Aorta (tissue), 5 donors: ENCODE results near the gene ELMO2. TPM values are rescaled to one million over a fixed set of nuclear protein-coding genes. Genes with fewer than 3 reads are reported as not detected.
A peak's percentile ranks its signal among the peaks of the same experiment; 100 is the strongest.

Experiments
- ATAC-seq: fragments of 200-7000 bp; cut with Tn5 transposase; one replicate; pipeline ENCODE4 v1.9.1; 2022; ENCODE audit warnings: moderate library complexity; ENCODE audit not compliant: low FRiP score
- DNase-seq, 2 donors: peaks; one replicate each; pipeline ENCODE4 v3.0.0-alpha.2; 2020
- H3K27ac ChIP-seq, 2 donors: one replicate each; pipeline ENCODE4 v1.5.1; 2013; ENCODE audit warnings: low read length in 2 of 2, mild to moderate bottlenecking in 2 of 2, moderate library complexity in 2 of 2, control low read depth in 1 of 2, inconsistent platforms in 1 of 2, low read depth in 1 of 2
- H3K27me3 ChIP-seq, 2 donors: one replicate each; pipeline ENCODE4 v1.6.1; 2013; ENCODE audit warnings: control low read depth in 1 of 2, low read length in 1 of 2, mild to moderate bottlenecking in 1 of 2, moderate library complexity in 1 of 2; ENCODE audit not compliant: insufficient read depth in 2 of 2, control insufficient read depth in 1 of 2
- H3K36me3 ChIP-seq, 2 donors: one replicate each; pipeline ENCODE4 v1.6.1; 2013; ENCODE audit warnings: control low read depth in 1 of 2, low read length in 1 of 2, mild to moderate bottlenecking in 1 of 2; ENCODE audit not compliant: insufficient read depth in 2 of 2, control insufficient read depth in 1 of 2
- H3K4me1 ChIP-seq, 2 donors: one replicate each; pipeline ENCODE4 v1.6.1; 2013; ENCODE audit warnings: low read length in 2 of 2, control low read depth in 1 of 2, mild to moderate bottlenecking in 1 of 2, moderate library complexity in 1 of 2; ENCODE audit not compliant: insufficient read depth in 2 of 2, control insufficient read depth in 1 of 2
- H3K4me3 ChIP-seq, 2 donors: one replicate each; pipeline ENCODE4 v1.5.1; 2013; ENCODE audit warnings: low read length in 2 of 2, control low read depth in 1 of 2, mild to moderate bottlenecking in 1 of 2
- H3K9me3 ChIP-seq: one replicate; pipeline ENCODE4 v1.6.1; 2013; ENCODE audit warnings: mild to moderate bottlenecking, low read length; ENCODE audit not compliant: control insufficient read depth
- WGBS, 2 donors: extraction: QIAGEN DNeasy Blood & Tissue Kit; methylation state at CpG; one replicate each; pipeline ENCODE4 v1.1.7; 2013; 5-methylcytosine and 5-hydroxymethylcytosine counted together
- intact Hi-C, 2 donors: fragments of 100-400 bp; cut with DNase I; formaldehyde crosslinking; loops; one replicate each; pipeline versions ENCODE4 v1.14.2 to v1.15.0; 2022
- polyA plus RNA-seq, 2 donors: library from polyadenylated mRNA; stranded (reverse); fragments of 200-250 nt; gene quantifications; one replicate each; pipeline ENCODE4 v1.2.3, GENCODE V29; 2013
- total RNA-seq, 2 donors: library from RNA; stranded (reverse); fragmentation: NEBNext Ultra II Directional; extraction: Animal tissue kit (Norgen Biotek cat#: 25700); gene quantifications; one replicate each; pipeline ENCODE4 v1.2.1, GENCODE V29; 2021
- donor health status: healthy with polysubstance abuse.
- donor health status: Bipolar disorder and iron deficiency.
- donor health status: DM: no; HTN: no; CAD: no.
- donor health status: DM: no; HTN: no; CAD: no.
- donor health status: DM: yes; HTN: yes; CAD: no.

ELMO2 gene
- total and polyA plus RNA-seq, 4 donors: 19.3 to 51.6 (median 35.8) TPM

GRCh38 chr20:46414608-46415007, 8.2 kb upstream of the ELMO2 start:
- 84 to 85% methylated on average over 5 of the region's 5 CpGs for WGBS, 2 donors
- Histone ChIP-seq H3K36me3 (no peaks in the 10 kb centered on the region), H3K4me1 (no peaks in the 10 kb centered on the region), H3K27me3 (no peaks in the 10 kb centered on the region), H3K4me3 (no peak overlapping the region), H3K9me3 (peaks cover 3% of the 10 kb centered on the region), H3K27ac (no peak overlapping the region)
- no peak for DNase-seq
- ATAC-seq: no peak
- intact Hi-C loops: no loop called here

GRCh38 chr20:46411637-46412036, 5.2 kb upstream of the ELMO2 start:
- Histone ChIP-seq H3K9me3 (no peaks in the 10 kb centered on the region), H3K36me3 (no peaks in the 10 kb centered on the region), H3K4me3 (no peak overlapping the region), H3K27me3 (no peaks in the 10 kb centered on the region), H3K27ac (no peak overlapping the region), H3K4me1 (no peaks in the 10 kb centered on the region)
- no peak for DNase-seq
- ATAC-seq: no peak
- 81 to 84% methylated on average over 3 of the region's 3 CpGs for WGBS, 2 donors
- intact Hi-C loops: no loop called here

DNA sequence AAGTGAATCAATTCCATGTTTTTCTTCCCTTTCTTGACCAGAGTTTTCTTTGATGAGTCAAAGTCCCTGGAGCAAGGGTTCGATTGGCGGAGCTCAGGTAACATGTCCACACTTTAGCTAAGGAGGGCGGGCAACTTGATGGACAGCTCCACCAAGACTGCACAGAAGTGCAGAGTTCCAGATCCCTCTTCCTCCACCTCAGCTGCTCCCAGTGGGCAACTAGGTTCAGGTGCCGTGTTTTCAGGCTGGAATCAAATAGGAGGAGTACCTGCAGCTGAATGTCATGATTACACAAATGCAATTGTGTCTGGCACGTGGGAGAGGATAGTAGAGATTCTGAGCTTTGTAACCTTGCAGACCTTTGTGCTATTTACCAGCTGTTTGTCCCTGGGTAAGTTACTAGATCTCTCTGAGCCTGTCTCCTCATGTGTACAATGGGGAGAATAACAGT, 1.9 kb upstream of the ELMO2 start:
- H3K27ac ChIP-seq: no peak overlapping the region
- H3K9me3 ChIP-seq: no peaks in the 10 kb centered on the region
- intact Hi-C loops: no loop called here
- no peaks in the 10 kb centered on the region for H3K27me3 ChIP-seq
- no peak overlapping the region for H3K4me3 ChIP-seq
- 84% methylated on average over 5 of the region's 5 CpGs for WGBS, 2 donors
- no peak for ATAC-seq
- no peaks in the 10 kb centered on the region for H3K4me1 ChIP-seq
- DNase-seq: no peak
- H3K36me3 ChIP-seq: no peaks in the 10 kb centered on the region

DNA sequence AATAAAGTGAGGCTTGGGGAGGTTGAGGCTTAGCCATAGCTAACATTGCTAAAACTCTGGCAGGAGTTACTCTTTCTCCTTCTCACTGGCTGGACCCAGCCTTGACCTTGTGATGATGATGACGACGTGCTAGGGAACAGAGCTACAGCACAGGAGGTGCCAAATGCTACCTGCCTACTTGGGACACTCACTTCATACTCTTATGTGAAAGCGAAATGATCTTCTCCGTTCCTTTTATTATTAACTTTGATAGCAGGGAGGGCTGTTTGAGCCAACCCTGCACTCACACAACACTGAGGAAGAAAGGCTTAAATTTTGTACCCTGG, 1.2 kb upstream of the ELMO2 start:
- DNase-seq: no peak
- H3K4me1 ChIP-seq: no peaks in the 10 kb centered on the region

GRCh38 chr20:46406986-46407670, 713 bp upstream of the ELMO2 start:
- peak; percentile 74 to 87 for DNase-seq
- 10 to 12% methylated on average over 26 of the region's 26 CpGs for WGBS, 2 donors
- no peaks in the 10 kb centered on the region for H3K4me1 ChIP-seq
- peak overlapping the region; percentile 30 for H3K4me3 ChIP-seq
- H3K27ac ChIP-seq: peak overlapping the region; percentile 6 to 50
- peak; percentile 58 for ATAC-seq
- no peaks in the 10 kb centered on the region for H3K27me3 ChIP-seq
- intact Hi-C loops: loop anchor here in 1 of 2 donors (2.0 kb wide), 2 partner anchors 42 to 318 kb away; partner anchors contain the start of gene NCOA5
- no peaks in the 10 kb centered on the region for H3K36me3 ChIP-seq
- no peaks in the 10 kb centered on the region for H3K9me3 ChIP-seq

More for the DNA sequence above, 1.2 kb upstream of the ELMO2 start:
- Histone ChIP-seq H3K9me3 (no peaks in the 10 kb centered on the region), H3K27ac (no peak overlapping the region), H3K36me3 (no peaks in the 10 kb centered on the region), H3K27me3 (no peaks in the 10 kb centered on the region), H3K4me3 (no peak overlapping the region)
- 63% methylated on average over 4 of the region's 4 CpGs for WGBS, 2 donors
- ATAC-seq: no peak
- intact Hi-C loops: loop anchor here in 1 of 2 donors (2.0 kb wide), 2 partner anchors 43 to 319 kb away; partner anchors contain the start of gene NCOA5

DNA sequence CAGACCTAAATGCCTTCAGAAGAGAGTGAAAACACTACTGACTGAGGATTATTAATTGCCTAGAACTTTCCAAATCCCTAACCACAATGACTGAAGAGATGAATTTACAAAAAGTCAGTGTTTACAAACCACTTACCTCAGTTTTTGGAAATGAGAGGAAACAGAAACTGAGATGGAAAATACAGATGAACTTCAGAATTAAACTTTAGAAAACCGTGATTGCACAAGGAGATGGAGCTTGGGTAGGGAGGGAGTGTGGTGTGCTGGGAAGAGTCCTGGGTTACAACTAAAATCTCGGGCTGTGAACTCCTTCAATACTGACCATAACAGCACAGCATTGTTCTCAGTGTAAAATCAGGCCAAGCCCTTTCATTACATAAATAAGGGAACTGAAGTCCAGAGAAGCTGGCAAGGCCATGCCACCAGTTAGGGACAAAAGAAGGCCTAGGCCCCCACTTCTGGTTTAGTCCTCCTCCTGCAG, 4.0 kb downstream of the ELMO2 start:
- Histone ChIP-seq H3K36me3 (peaks cover 0 to 3% of the 10 kb centered on the region in 2 donors), H3K4me3 (no peak overlapping the region), H3K4me1 (peaks cover 3 to 8% of the 10 kb centered on the region in 2 donors), H3K9me3 (no peaks in the 10 kb centered on the region), H3K27me3 (no peaks in the 10 kb centered on the region), H3K27ac (peak overlapping the region in 1 of 2 donors; percentile 63)
- WGBS, 2 donors: 27 to 29% methylated on average over 2 of the region's 2 CpGs
- intact Hi-C loops: no loop called here
- DNase-seq: no peak
- no peak for ATAC-seq

DNA sequence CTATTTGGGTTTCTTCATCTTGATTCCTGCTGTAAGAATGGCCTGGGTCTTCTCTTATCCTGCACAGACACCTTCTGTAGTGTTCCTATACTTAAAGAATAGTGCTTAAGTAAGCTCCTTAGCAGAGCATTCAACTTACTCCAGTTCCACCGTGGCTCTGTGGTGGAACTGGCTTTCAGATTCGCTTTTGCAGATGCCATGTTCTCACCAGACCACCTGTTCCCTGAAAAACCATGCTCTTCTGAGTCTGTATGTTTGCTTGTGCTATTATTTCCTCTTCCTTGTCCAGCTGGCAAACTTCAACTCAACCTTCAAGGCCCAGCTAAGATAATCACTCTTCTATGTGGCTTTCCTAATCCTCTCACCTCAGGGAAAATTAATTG, 4.9 kb downstream of the ELMO2 start:
- DNase-seq: no peak
- Histone ChIP-seq H3K4me1 (peaks cover 3 to 8% of the 10 kb centered on the region in 2 donors), H3K4me3 (no peak overlapping the region), H3K9me3 (no peaks in the 10 kb centered on the region), H3K36me3 (peaks cover 0 to 3% of the 10 kb centered on the region in 2 donors), H3K27ac (peak overlapping the region; percentile 81 to 89), H3K27me3 (no peaks in the 10 kb centered on the region)
- WGBS, 2 donors: 64 to 73% methylated on average over 2 of the region's 2 CpGs
- ATAC-seq: no peak
- intact Hi-C loops: no loop called here

DNA sequence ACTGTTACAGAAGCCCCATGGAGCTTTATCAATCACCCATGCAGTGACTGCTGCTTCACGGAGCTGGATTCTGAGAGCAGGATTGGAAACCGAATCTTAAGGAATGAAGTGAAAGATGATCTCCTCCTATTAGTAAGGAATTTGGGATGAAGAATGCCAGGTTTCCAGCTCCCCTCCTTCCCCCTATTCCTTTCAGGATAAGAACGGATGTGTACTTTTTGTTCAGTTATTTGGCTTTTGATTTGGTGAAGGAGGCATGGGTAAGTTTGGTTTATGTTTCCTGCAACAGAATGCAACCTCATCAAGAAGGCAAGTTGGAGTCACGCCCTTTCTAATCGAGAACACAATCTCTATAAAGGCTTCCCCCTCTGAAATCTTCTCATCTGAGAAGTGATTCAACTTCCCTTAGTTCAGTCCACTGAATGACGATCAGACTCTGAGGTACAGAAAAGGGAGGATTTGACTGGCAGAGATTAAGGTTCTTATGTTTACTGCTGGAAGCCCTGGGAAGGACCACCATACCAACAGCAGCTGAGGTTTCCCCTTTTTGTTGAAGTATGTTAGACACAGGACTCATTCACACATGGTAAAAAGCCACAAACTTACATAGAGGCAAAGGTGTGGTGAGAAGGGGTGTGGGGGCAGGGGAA, 5.5 kb downstream of the ELMO2 start:
- WGBS, 2 donors: 5 to 8% methylated on average over 6 of the region's 6 CpGs
- no peaks in the 10 kb centered on the region for H3K9me3 ChIP-seq
- peaks cover 0 to 3% of the 10 kb centered on the region in 2 donors for H3K36me3 ChIP-seq
- H3K4me3 ChIP-seq: no peak overlapping the region
- H3K4me1 ChIP-seq: peaks cover 3 to 8% of the 10 kb centered on the region in 2 donors
- no peaks in the 10 kb centered on the region for H3K27me3 ChIP-seq
- DNase-seq (no peak), ATAC-seq (no peak)
- H3K27ac ChIP-seq: peak overlapping the region; percentile 81 to 89
- intact Hi-C loops: no loop called here

DNA sequence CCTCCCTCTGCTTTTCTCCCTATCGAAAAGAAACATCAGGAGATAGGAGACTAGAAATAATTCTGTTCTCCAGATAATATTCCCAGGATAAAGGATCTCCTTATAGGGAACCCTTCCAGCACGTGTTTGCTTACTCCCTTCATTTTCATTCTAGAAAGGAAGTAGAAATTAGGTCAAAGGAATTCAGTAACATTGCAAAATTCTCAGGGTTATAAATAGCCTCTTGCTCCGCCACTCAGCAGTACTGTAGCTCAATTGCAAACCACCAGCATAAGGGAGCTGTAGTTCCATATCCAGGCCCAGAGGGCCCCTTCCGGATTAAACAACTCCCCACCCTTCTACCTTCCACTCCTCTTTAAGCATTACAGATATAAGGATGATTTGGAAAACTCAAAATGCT, 6.2 kb downstream of the ELMO2 start:
- H3K27ac ChIP-seq: peak overlapping the region in 1 of 2 donors; percentile 81
- peaks cover 3 to 8% of the 10 kb centered on the region in 2 donors for H3K4me1 ChIP-seq
- DNase-seq (no peak), ATAC-seq (peak; percentile 87)
- intact Hi-C loops: no loop called here
- 3 to 5% methylated on average over 4 of the region's 4 CpGs for WGBS, 2 donors
- H3K27me3 ChIP-seq: no peaks in the 10 kb centered on the region
- peaks cover 0 to 3% of the 10 kb centered on the region in 2 donors for H3K36me3 ChIP-seq
- no peak overlapping the region for H3K4me3 ChIP-seq
- no peaks in the 10 kb centered on the region for H3K9me3 ChIP-seq
